GM19240 (cell line): ENCODE measurements around the gene PPIC.
"Not testable (repeated sequence)": the region's sequence is repeated elsewhere in the genome, so short reads cannot be mapped to it uniquely, and the experiment has no call there.

ENCODE experiments used
- DNase-seq: peaks from one replicate; pipeline ENCODE4 v3.0.0; 2011; ENCODE audit warnings: low spot score; ENCODE audit not compliant: insufficient read length

Gene PPIC

DNA sequence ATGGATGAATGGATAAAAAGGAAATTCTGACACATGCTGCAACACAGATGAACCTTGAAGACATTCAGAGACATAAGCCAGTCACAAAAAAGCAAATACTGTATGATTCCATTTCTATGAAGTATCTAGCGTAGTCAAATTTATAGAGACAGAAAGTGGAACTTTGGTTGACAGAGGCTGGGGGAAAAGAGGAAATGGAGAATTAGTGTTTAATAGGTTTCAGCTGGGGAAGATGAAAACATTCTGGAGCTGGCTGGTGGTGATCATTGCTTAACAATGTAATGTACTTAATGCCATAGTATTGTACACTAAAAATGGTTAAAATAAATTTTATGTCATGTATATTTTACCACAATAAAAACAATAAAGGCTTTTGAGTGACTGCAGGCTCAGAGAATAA, 24.2 kb downstream of the PPIC start:
- DNase-seq = no peak

DNA sequence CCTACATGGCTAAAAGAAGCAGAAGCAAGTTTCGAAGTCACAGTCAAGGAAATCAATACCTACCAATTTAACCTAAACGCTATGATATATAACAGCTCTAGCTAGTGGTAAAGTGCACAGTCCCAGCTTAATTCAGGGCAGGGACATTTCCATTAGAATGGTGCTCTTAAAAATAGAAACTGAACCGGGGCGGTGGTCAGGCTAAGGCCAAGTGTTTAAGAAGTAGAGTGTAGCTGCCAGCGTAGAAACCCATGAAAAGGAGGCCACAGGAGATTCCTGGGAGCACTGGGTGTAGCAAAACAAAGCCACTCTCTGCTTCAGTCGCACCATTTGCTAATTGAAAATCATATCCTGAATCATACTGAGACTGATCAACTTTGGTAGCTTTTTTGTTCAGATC, 28.8 kb downstream of the PPIC start:
- no peak for DNase-seq

DNA sequence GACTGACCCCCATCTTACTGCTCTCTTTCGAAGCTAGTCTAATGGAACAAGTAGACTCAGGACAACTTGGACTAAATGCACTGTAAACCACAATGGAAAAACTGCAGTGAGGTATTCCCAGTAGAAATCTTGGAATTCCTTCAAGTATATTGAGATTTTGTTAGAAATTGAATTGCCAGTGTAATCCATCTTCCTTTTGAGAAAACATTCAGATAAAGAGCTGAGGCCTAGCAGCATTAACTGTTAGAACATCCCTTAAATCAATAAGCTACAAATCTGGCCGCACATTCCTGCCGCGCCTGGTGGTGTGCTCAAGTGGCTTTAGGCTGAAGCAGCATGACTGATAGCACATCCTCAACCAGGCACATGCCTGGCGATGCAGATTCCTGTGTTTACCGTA, 29.3 kb downstream of the PPIC start:
- DNase-seq = no peak

DNA sequence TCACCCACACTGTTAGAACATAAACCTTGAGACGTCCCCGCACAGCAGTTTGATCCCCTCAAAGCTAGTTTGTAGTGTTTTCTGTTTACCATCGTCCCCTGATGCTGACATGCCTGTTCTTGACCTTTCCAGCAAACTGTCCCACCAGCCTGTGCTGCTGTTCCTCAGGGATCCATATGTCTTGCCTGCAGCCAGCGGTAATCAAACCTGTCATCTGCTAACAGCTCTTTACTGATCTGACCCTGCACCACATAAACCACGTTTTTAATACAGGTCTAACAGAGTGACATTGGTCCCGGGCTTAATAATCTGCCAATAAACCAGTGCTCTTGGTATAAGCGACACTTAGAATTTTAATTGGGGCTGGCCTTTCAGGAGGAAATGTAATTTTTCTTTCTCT, 34.7 kb downstream of the PPIC start:
- DNase-seq = no peak

DNA sequence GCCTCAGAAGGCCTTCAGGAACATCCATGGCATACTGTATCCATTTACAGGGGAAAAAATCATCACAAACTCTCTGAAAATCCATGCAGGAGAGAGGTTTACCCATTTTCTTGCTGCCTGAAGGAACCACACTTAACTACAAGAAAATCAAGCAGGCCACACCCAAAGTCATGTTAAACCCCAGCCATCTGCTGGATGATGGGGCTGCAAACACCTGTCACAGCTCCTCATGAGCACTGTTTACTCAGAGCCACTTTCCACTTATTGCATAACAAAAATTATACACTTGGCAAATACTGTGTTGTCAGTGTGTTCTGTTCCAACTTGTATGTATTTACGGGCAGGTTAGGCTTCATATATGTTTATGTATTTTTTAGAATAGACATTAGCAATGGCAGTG, 35.8 kb downstream of the PPIC start:
- DNase-seq = no peak

DNA sequence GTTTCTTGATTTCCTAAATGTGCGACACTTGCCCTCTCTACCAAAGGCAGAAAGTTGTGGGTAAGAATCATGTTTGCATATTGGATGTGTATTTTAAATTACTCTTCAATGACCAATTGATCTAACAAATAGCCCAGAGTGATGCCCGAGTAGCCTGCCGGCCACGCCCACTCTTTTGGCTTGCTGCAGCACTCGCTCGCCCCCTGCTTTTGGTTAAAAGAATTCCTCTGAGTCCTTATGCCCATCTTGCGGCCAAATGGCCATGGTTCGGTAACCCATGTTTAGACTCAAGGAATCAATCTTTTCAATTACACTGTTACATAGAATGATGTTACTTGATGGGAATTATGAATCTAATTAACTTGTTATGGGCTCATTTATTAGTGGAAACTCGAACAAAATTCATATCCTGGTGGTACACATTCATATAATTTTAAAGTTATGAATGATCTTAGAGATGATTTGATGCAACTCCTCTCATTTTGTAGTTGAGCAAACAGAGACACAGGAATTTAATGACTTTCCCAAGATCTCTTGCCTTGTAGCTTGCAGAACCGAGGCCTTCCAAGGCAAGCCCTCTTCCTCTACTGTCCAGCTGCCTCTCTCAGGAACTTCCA, 36.5 kb downstream of the PPIC start:
- DNase-seq = peak; percentile 40

DNA sequence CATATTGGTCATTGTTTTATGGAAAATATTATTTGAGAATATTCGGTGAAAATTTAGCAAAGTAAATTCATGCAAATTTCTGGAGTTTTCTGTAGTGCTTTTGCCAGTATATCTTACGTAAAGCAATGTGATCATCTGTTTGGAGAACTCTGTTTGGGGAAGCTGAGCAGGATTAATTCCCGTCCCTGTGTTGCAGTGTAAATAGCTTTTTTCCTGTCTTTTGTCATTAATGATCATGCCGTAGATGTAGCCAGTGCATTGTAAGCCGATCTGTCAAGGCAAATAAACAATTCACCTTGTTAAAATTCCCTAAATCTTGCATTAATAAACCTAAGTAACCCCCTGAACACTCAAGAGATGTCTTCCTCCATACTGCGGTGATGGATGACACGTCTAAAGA, 39.2 kb downstream of the PPIC start:
- DNase-seq = no peak

DNA sequence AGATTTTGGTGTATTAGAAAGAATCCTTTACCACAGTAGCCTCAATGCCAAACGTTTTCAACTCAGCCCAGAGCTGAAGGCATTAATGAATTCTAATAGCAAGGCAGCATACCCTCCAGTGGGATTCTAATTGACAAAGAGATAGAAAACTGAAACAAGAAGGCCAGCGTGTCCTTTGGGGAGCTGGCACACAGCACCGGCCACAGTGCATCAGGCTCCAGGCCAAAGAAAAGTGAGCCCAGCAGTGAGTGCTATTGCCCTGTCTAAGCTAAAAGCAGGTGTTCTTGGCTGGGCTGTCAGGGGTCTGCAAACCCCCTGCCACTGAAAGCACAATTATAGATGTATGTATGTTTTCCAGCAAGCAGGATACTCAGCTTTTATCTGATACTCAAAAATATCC, 40.4 kb downstream of the PPIC start:
- no peak for DNase-seq

DNA sequence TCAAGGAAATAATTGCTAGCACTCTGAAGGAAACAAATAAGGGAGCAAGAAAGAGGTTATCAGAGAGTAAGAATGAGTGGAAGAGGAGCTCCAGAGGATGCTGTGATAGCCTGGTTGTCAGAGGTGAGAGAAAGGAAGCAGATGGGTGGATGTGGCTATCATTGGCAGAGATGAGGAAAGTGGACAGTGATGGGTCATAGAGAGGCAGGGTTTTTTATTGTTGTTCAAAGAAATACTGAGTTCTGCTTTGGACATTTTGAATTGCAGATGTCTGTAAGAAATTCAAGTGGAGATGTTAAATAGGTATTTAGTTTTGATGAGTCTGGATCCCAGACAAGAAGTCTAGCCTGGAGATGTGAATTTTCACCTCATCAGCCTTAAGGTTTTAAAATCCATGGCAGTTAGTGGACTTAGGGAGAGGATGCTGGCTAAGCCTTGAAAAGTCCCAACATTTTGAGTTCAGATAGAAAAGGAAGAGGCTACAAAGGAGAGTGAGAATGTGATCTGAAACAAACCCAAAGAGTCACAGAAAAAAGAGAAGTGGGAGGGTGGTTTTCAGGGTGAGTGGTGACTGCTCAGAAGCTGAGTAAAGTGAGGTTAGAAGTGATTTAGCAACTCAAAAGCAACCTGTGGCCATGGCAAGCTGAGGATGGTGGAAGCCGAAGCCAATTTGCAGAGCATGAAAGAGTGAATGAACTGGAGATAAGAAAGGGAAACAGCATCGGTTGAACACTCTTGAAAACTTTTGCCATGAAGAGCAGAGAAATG, 50.4 kb downstream of the PPIC start:
- DNase-seq = peak; percentile 29

DNA sequence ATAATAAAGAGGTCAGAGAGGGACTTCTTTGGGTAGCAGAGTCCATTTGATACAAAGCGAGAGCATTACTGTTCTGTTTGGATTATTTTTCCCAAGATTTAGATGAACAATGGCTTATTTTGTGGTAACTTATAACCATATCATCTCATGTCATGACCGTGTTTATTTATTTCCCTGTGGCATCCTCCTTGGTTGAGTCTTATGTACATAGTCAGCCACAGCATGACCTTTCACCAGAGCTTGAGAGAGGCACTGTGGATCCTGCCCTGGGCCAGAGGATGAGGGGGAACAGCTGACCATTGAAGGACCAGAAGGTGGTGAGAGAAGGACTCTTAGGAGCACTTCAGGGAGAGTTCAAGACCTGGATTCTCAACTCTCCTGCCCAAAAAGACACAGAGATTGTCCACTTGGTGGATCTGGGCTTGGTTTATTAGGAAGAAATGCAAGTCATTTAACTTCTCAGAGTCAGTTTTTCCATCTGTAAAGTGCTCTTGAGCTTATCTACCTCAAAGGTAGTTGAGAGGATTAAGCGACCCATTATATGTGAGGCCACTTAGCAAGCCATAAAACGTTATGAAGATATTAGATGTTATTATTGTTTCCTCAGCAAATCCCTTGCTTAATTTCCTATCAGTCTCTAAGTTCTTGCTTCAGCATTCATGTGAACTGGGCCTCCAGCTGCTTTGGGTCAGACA, 51.4 kb downstream of the PPIC start:
- DNase-seq = no peak

DNA sequence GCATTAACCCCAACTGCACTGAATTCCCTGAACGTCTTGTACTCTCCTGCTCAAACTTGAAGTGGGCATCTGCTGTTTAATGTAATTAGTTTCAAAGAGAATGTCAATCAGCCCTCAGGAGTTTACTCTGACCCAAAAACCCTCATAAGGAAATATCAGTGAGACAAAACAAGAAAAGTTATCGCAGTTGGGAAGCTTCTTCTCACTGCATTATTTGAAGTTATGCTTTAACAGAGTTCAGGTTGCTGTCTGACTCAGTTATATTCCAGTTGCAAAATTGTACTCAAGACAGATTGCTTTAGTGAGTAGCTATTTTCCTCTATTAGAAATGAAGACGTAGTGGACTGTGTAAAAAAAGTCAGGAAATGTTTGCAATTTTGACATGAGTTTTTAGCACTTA, 52.1 kb downstream of the PPIC start:
- no peak for DNase-seq

DNA sequence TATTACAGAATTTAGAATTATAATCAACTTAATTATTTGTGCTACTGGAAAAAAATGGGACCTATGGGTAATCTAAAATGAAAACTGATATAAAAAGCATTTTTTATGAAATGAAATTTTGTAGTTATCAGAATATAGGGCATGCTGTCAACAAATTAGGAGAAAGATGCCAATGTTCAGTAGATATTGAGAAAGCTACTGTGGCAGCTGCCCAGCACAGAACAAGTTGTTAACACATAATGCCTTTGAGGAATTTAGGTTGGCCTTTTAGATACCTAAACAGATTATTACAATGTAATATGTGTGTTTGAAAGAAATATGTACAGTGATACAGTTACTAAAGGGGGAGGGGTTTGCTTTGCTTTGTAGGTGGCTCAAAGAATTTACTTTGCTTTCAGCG, 54.1 kb downstream of the PPIC start:
- no peak for DNase-seq

DNA sequence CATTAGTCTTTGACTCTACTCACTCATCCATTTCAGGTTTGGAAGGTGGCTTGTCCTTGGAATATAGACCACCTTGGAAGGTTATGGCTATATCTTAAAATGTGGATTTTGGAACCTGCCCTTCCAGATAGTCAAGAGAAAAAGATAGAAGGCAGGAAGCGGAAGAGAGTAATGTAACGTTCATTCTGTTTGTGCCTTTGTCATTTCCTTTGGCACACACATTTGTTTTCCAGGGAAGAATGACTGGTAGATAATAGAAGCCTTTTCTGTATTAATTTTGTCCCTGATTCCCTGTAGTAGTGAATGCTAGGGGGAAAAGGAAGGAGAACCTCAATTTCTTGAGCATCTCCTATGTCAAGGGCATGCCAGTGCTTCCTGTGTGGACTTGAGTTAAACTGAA, 54.7 kb downstream of the PPIC start:
- DNase-seq = no peak

DNA sequence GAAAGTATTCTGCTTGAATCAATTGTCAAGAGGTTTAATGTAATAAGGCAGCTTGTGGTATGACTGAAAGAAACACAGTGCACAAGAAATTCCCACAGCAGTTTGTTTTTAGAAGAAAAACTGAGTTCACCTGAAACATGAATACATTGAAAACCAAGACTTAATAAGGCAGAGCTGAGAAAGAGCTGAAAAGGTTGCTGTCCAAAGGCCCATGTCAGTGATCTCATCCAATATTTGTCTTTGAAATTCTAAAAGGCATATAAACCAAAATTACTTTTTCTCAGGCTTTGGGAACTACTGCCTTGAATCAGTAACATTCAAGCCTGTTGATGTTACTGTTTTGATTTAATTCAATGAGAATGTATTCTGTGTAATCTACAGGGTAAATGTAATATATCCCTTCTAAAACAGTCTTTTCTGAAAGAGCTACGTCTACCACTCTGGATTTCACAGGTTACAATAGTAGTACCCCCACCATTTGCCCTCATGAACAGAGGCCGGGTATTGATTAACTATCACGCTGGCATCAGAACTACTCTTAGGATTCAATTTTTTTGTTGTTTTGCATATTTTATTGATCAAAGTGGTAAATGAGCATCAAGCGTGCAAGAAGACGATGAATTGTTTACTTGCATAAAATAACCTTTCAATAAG, 57.8 kb downstream of the PPIC start:
- DNase-seq = no peak

DNA sequence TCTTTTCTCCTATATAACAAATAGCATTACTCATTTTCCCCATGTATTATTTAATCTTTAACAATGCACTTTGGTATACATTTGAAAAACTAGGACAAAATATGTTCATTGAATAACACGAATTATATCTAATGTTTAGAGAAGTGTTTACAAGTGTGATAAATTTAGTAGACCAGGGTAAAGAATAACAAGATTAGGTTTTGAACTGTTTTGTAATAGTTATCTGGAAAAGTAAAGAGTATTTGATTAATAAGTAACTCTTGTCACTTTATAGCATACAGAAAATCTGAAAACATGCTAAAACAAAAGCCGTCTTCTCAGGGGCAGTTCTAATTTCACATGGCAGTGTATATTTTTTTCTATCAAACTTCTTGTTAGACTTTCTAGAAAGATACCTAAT, 58.5 kb downstream of the PPIC start:
- DNase-seq = no peak

DNA sequence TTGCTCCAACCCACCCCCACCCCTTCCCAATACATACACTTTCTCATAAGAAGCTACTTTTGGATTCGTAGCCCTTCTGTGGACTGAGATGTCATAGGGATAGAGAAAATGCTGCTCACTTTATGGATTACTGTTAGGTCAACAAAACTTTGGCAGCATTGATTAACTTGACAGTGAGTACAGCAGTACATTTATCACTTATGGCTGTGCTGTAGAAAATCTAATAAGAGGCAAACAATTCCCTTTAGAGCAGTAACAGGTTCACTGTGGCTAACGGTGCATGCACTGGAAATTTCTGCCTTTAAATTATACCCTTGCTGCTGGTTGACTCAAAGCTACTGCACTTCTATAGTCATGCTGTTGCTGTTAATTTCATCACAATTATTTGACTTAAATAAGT, 59.2 kb downstream of the PPIC start:
- DNase-seq = no peak

DNA sequence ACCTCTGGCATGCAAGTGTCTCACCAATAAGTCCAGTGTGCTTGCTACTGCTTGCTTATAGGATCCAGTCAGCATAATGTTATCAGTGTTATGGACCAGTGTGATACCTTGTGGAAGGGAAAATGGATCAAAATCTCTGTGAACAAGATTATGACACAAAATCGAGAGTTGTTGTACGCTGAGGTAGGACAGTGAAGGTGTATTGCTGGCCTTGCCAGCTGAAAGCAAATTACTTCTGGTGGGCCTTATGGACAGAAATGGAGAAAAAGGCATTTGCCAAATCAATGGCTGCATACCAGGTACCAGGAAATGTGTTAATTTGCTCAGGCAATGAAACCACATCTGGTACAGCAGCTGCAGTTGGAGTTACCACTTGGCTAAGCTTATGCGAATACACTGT, 62.3 kb downstream of the PPIC start:
- not testable (repeated sequence) for DNase-seq

DNA sequence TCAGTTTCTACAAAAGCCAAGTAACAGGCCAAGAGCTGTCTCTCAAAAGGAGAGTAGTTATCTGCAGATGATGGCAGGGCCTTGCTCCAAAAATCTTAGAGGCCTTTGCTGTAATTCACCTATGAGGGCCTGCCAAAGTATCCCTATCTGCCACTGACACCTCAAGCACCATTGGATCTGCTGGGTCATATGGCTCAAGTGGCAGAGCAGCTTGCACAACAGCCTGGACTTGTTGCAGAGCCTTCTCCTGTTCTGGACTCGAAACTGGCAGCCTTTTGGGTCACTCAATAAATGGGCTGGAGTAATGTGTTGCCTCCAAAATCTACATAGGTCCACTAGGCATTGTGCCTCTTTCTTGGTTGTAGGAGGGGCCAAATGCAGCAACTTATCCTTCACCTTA, 62.8 kb downstream of the PPIC start:
- DNase-seq = not testable (repeated sequence)
